Pancreas (tissue), 10 donors: ENCODE measurements around the gene MACROD2. TPM values are rescaled to one million over a fixed set of nuclear protein-coding genes. Genes with fewer than 3 reads are reported as not detected.

ENCODE experiments used
- ATAC-seq, 4 donors: fragments of 200-7000 bp; cut with Tn5 transposase; one replicate each; pipeline versions ENCODE4 v1.8.0 to v1.9.1; 2020; ENCODE audit warnings: mild to moderate bottlenecking in 4 of 4, moderate library complexity in 4 of 4
- DNase-seq, 6 donors: peaks; one replicate each; pipeline ENCODE4 v3.0.0-alpha.2; 2020
- FAIRE-seq: peaks from 2 replicates; lab custom pipeline; 2012; peaks lifted over from hg19 to GRCh38; lab: Jason Lieb, UNC
- H3K27ac ChIP-seq, 4 donors: fragments of 200-600 bp; sonication (generic); 1 replicate in 3 of 4; 2 replicates in 1 of 4; pipeline versions ENCODE4 v1.5.0 to v1.8.0; 2020
- H3K27me3 ChIP-seq, 4 donors: fragments of 200-600 bp; one replicate each; pipeline ENCODE4 v1.8.0; 2021
- H3K36me3 ChIP-seq, 3 donors: fragments of 200-600 bp; sonication (generic) in 1 of 3; one replicate each; pipeline versions ENCODE4 v1.5.0 to v1.8.0; 2020 to 2021
- H3K4me1 ChIP-seq, 3 donors: fragments of 200-600 bp; one replicate each; pipeline ENCODE4 v1.8.0; 2021
- H3K4me3 ChIP-seq, 4 donors: fragments of 200-600 bp; sonication (generic) in 2 of 4; one replicate each; pipeline versions ENCODE4 v1.5.0 to v1.8.0; 2020 to 2021
- H3K9me3 ChIP-seq, 4 donors: fragments of 200-600 bp; one replicate each; pipeline ENCODE4 v1.8.0; 2021
- WGBS, 2 donors: extraction: QIAGEN DNeasy Blood & Tissue Kit; methylation state at CpG; one replicate each; pipeline ENCODE4 v1.1.7; 2013; 5-methylcytosine and 5-hydroxymethylcytosine counted together
- intact Hi-C, 3 donors: fragments of 100-400 bp; cut with DNase I; formaldehyde crosslinking; loops; one replicate each; pipeline versions ENCODE4 v1.11.1 to v1.14.2; 2022
- polyA plus RNA-seq, 2 donors: library from polyadenylated mRNA; stranded (reverse); fragments of 200-250 nt; gene quantifications; one replicate each; pipeline ENCODE4 v1.2.3, GENCODE V29; 2013
- total RNA-seq, 6 donors: library from RNA; stranded (reverse); fragmentation: NEBNext Ultra II Directional in 4 of 6; extraction: Animal tissue kit (Norgen Biotek cat#: 25700) in 4 of 6; gene quantifications; one replicate each; pipeline versions ENCODE4 v1.2.1 to v1.2.4, GENCODE V29; 2021 to 2023
- TF ChIP-seq, protein P1 (sequence below), 4 donors: fragments of 200-600 bp; sonication (generic) in 3 of 4; IDR thresholded peaks; one replicate each; pipeline versions ENCODE4 v1.5.0 to v1.8.0; 2021; ENCODE audit warnings: antibody characterized with exemption in 4 of 4
- donor health status: healthy with polysubstance abuse.
- donor health status: DM: no; HTN: no; CAD: no; lungs with moderate emphysema.
- donor health status: DM: no; HTN: no; CAD: no.
- donor health status: control.
- donor health status: control.
- donor health status: Bipolar disorder and iron deficiency.
- donor health status: DM: yes; HTN: yes; CAD: no.
- donor health status: DM: no; HTN: no; CAD: no.
- donor health status: DM: no; HTN: no; CAD: no.
- donor health status: DM: yes; HTN: yes; CAD: no.

The MACROD2 gene
- total and polyA plus RNA-seq, 8 donors: 1.7 to 4.9 (median 2.7) TPM

DNA sequence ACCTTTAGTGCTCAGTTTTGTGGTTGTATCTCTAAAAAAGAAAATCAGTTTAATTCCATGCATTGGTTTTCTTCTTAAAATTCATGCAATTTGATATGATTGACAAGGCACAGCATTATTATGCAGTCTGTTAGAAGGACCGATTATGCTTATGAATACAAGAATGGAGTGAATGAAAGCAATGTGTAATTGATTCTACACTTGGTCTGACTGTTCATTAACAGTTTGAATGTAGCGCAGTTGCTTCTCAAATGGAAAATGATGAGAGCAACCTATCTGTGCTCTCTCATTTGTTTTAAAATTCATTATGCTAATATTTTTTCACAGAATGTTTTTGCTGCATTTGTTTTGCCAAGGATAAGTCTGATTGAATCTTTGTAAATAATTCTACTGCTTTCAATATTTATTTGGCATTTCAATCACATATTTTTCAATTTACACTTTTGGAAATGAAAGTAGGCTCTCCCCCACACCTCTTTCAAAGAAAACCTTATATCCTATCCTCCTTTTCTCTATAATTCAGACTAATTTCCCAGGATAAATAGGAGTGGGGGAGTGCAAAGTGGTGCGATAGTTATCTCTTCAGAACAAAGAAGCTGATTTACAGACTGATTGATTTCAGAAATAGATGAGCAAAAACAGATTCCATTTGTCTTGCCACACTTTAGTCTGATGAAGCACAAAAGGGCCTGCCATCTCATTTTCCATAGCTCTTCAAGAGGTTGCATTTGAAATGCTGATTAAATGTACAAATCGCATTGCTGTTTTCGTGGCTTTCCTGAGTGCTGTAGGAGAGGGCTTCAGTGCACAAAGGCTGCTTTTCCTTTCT, 1227.4 kb downstream of the MACROD2 start:
- FAIRE-seq: no peak
- no peak for DNase-seq
- intact Hi-C loops: no loop called here
- H3K4me3 ChIP-seq: no peak overlapping the region
- no peaks in the 10 kb centered on the region for H3K36me3 ChIP-seq
- H3K27me3 ChIP-seq: no peaks in the 10 kb centered on the region
- no peaks in the 10 kb centered on the region for H3K4me1 ChIP-seq
- H3K27ac ChIP-seq: no peak overlapping the region
- WGBS, 2 donors: 79 to 82% methylated on average over 5 of the region's 5 CpGs
- ATAC-seq: no peak
- TF ChIP-seq, protein P1, sequence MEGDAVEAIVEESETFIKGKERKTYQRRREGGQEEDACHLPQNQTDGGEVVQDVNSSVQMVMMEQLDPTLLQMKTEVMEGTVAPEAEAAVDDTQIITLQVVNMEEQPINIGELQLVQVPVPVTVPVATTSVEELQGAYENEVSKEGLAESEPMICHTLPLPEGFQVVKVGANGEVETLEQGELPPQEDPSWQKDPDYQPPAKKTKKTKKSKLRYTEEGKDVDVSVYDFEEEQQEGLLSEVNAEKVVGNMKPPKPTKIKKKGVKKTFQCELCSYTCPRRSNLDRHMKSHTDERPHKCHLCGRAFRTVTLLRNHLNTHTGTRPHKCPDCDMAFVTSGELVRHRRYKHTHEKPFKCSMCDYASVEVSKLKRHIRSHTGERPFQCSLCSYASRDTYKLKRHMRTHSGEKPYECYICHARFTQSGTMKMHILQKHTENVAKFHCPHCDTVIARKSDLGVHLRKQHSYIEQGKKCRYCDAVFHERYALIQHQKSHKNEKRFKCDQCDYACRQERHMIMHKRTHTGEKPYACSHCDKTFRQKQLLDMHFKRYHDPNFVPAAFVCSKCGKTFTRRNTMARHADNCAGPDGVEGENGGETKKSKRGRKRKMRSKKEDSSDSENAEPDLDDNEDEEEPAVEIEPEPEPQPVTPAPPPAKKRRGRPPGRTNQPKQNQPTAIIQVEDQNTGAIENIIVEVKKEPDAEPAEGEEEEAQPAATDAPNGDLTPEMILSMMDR (IDR thresholded peaks at IDR 0.05): no peak
- no peaks in the 10 kb centered on the region for H3K9me3 ChIP-seq

DNA sequence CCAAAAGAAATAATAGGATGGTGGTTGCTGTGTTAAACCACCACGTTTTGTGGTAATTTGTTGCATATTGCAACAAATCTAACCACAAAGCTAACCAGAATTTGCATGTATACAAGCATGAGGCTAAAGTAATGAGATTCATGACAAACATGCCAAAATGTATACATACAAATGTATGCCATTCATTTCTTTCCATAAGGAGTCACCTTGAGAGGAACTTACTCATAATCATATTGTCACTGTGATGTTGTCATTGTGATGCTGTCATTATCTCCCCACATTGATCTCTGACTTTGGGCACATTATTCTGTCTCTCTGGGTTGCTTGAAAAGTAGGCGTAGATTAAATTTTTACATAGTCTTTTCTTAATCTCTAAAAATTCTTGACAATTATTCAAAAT, 1228.9 kb downstream of the MACROD2 start:
- H3K4me3 ChIP-seq: no peak overlapping the region
- TF ChIP-seq, protein P1 (IDR thresholded peaks at IDR 0.05): no peak
- H3K36me3 ChIP-seq: no peaks in the 10 kb centered on the region
- no peaks in the 10 kb centered on the region for H3K9me3 ChIP-seq
- intact Hi-C loops: no loop called here
- H3K27me3 ChIP-seq: no peaks in the 10 kb centered on the region
- WGBS, 2 donors: 79 to 88% methylated on average over 2 of the region's 2 CpGs
- no peak overlapping the region for H3K27ac ChIP-seq
- FAIRE-seq: no peak
- H3K4me1 ChIP-seq: no peaks in the 10 kb centered on the region
- ATAC-seq: no peak
- no peak for DNase-seq

DNA sequence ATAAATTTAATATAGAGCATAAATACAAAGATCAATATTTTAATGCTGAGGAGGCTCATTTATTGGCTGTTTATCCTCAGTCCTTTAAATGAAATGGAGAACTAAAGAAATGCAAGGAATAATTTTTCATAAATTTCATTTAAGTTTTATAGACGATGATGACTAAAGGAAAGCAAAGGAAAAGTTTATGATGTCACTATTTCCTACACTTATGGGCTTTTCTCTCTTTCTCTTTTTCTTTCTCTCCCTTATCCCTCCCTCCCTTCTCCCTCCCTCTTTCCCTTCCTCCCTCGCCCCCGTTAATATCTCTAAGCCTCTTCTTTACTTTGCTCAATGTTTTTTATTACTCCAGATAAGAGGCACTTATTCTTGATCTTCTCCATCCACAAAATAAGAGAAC, 1231.8 kb downstream of the MACROD2 start:
- no peaks in the 10 kb centered on the region for H3K4me1 ChIP-seq
- no peak overlapping the region for H3K4me3 ChIP-seq
- no peaks in the 10 kb centered on the region for H3K9me3 ChIP-seq
- FAIRE-seq (no peak), DNase-seq (no peak), ATAC-seq (no peak)
- intact Hi-C loops: no loop called here
- no peaks in the 10 kb centered on the region for H3K36me3 ChIP-seq
- no peaks in the 10 kb centered on the region for H3K27me3 ChIP-seq
- WGBS, 2 donors: 76 to 83% methylated on average over 3 of the region's 3 CpGs
- no peak overlapping the region for H3K27ac ChIP-seq
- TF ChIP-seq, protein P1 (IDR thresholded peaks at IDR 0.05): no peak

DNA sequence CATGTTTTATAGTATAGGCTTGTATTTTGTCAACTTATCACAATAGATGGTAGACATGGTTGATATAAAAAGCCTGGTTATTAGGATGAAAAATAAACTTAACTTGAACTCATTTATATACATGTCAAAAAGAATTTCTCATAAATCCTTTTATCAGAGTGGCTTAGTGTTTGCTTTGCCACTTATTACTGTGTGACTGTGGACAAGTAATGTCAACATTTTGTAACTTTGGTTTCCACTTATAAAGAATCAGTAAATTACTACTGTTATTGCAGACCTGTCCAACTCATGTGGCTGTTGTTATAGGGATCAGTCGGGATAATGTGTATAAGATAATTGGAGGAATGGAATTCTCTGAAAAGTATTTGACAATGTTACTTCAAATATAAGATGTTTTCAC, 1236.9 kb downstream of the MACROD2 start:
- Histone ChIP-seq H3K27ac (no peak overlapping the region), H3K27me3 (no peaks in the 10 kb centered on the region), H3K9me3 (no peaks in the 10 kb centered on the region), H3K4me1 (no peaks in the 10 kb centered on the region), H3K36me3 (no peaks in the 10 kb centered on the region), H3K4me3 (no peak overlapping the region)
- WGBS, 2 donors: 37 to 39% methylated on average over 1 of the region's 1 CpG
- TF ChIP-seq, protein P1 (IDR thresholded peaks at IDR 0.05): no peak
- FAIRE-seq (no peak), DNase-seq (no peak), ATAC-seq (peak in 2 of 4 donors; percentile 35 to 50)
- intact Hi-C loops: no loop called here
